ENCODE measurements around the gene RUNX2. TPM values are rescaled to one million over a fixed set of nuclear protein-coding genes. Genes with fewer than 3 reads are reported as not detected.

RUNX2 gene
- total RNA-seq, 1 donor from 2014 or later, result 0.09 TPM

GRCh38 chr6:45369870-45370269 is 41.7 kb downstream of the RUNX2 start:
- Histone ChIP-seq H3K36me3 (no peaks in the 10 kb centered on the region), H3K4me2 (no peak overlapping the region)
- H3K4me1 Mint-ChIP-seq, result no peaks in the 10 kb centered on the region

GRCh38 chr6:45371924-45372573 is 43.9 kb downstream of the RUNX2 start:
- Histone ChIP-seq H3K4me3 (no peak overlapping the region), H3K9ac (no peak overlapping the region), H3K27ac (no peak overlapping the region), H3K4me2 (no peak overlapping the region), H2AFZ (replicated peaks) (no peak overlapping the region), H3K4me1 (peaks cover 4% of the 10 kb centered on the region), H4K20me1 (ENCODE audit: low read depth) (no peaks in the 10 kb centered on the region), H3K27me3 (no peaks in the 10 kb centered on the region), H3K79me2 (ENCODE audit: low read depth) (peaks cover 34% of the 10 kb centered on the region), H3K9me3 (ENCODE audit: low read depth) (no peaks in the 10 kb centered on the region), H3F3A (ENCODE audit: low read depth) (no peaks in the 10 kb centered on the region), H3K36me3 (no peaks in the 10 kb centered on the region)
- DNase-seq (ENCODE audit: low spot score), result no peak
- no peak overlapping the region for H3K4me3 Mint-ChIP-seq
- peaks cover 9% of the 10 kb centered on the region for H3K4me1 Mint-ChIP-seq
- H3K9me3 Mint-ChIP-seq, result no peaks in the 10 kb centered on the region
- no peaks in the 10 kb centered on the region for H3K27me3 Mint-ChIP-seq (ENCODE audit: insufficient read depth, low read depth)
- no peaks in the 10 kb centered on the region for H3K36me3 Mint-ChIP-seq
- H3K27ac Mint-ChIP-seq, result no peak overlapping the region
- TF ChIP-seq CTCF (IDR thresholded peaks at IDR 0.05) (no peak), EZH2phosphoT487 (IDR thresholded peaks at IDR 0.05) (no peak), EZH2 (IDR thresholded peaks at IDR 0.05) (no peak)

More at GRCh38 chr6:45369870-45370269, 41.7 kb downstream of the RUNX2 start:
- no peak for DNase-seq (ENCODE audit: low spot score)
- Histone ChIP-seq H2AFZ (replicated peaks) (no peak overlapping the region), H3K9me3 (ENCODE audit: low read depth) (no peaks in the 10 kb centered on the region), H3K4me1 (no peaks in the 10 kb centered on the region), H3K27ac (no peak overlapping the region), H3K27me3 (no peaks in the 10 kb centered on the region), H3K9ac (no peak overlapping the region), H3F3A (ENCODE audit: low read depth) (no peaks in the 10 kb centered on the region), H4K20me1 (ENCODE audit: low read depth) (no peaks in the 10 kb centered on the region), H3K4me3 (no peak overlapping the region), H3K79me2 (ENCODE audit: low read depth) (peaks cover 15% of the 10 kb centered on the region)
- TF ChIP-seq CTCF (IDR thresholded peaks at IDR 0.05) (no peak), EZH2phosphoT487 (IDR thresholded peaks at IDR 0.05) (no peak), EZH2 (IDR thresholded peaks at IDR 0.05) (no peak)
- Mint-ChIP-seq H3K27me3 (ENCODE audit: insufficient read depth, low read depth) (no peaks in the 10 kb centered on the region), H3K4me3 (no peak overlapping the region), H3K27ac (no peak overlapping the region), H3K9me3 (no peaks in the 10 kb centered on the region), H3K36me3 (no peaks in the 10 kb centered on the region)

- no peaks in the 10 kb centered on the region for H3K36me3 Mint-ChIP-seq
Observed at GRCh38 chr6:45375449-45375848, 47.3 kb downstream of the RUNX2 start.

More at GRCh38 chr6:45375449-45375848, 47.3 kb downstream of the RUNX2 start:
- Histone ChIP-seq H3K27ac (no peak overlapping the region), H3F3A (ENCODE audit: low read depth) (peaks cover 9% of the 10 kb centered on the region), H3K36me3 (no peaks in the 10 kb centered on the region), H3K27me3 (no peaks in the 10 kb centered on the region), H3K9ac (no peak overlapping the region), H2AFZ (replicated peaks) (no peak overlapping the region), H4K20me1 (ENCODE audit: low read depth) (no peaks in the 10 kb centered on the region), H3K4me1 (peaks cover 11% of the 10 kb centered on the region), H3K4me2 (no peak overlapping the region), H3K79me2 (ENCODE audit: low read depth) (peaks cover 46% of the 10 kb centered on the region), H3K9me3 (ENCODE audit: low read depth) (no peaks in the 10 kb centered on the region), H3K4me3 (no peak overlapping the region)
- Mint-ChIP-seq H3K27me3 (ENCODE audit: insufficient read depth, low read depth) (peaks cover 2% of the 10 kb centered on the region), H3K9me3 (no peaks in the 10 kb centered on the region), H3K4me3 (no peak overlapping the region), H3K27ac (no peak overlapping the region), H3K4me1 (peaks cover 18% of the 10 kb centered on the region)
- no peak for TF ChIP-seq EZH2 (IDR thresholded peaks at IDR 0.05)
- no peak for TF ChIP-seq CTCF (IDR thresholded peaks at IDR 0.05)
- TF ChIP-seq EZH2phosphoT487 (IDR thresholded peaks at IDR 0.05), result no peak
- no peak for DNase-seq (ENCODE audit: low spot score)
